ENCODE results near the gene ESR1.
"Not testable (repeated sequence)": the region's sequence is repeated elsewhere in the genome, so short reads cannot be mapped to it uniquely, and the experiment has no call there.

ESR1 gene

GRCh38 chr6:151992091-151992490 lies 184.6 kb downstream of the ESR1 start:
- no peaks in the 10 kb centered on the region for H3K9me3 Mint-ChIP-seq
- peaks cover 4 to 16% of the 10 kb centered on the region in 2 donors for H3K27me3 Mint-ChIP-seq
- DNase-seq (no peak), ATAC-seq (replicated peaks) (no peak)
- no peak overlapping the region for H3K27ac Mint-ChIP-seq
- no peaks in the 10 kb centered on the region for H3K36me3 Mint-ChIP-seq (ENCODE audit: insufficient read depth)
- no peaks in the 10 kb centered on the region for H3K4me1 Mint-ChIP-seq (ENCODE audit: low read depth in 2 of 2)
- H3K4me3 Mint-ChIP-seq: no peak overlapping the region

- Mint-ChIP-seq H3K4me3 (no peak overlapping the region), H3K9me3 (no peaks in the 10 kb centered on the region), H3K27ac (no peak overlapping the region), H3K4me1 (ENCODE audit: low read depth in 2 of 2) (no peaks in the 10 kb centered on the region), H3K27me3 (peaks cover 0 to 16% of the 10 kb centered on the region in 2 donors), H3K36me3 (ENCODE audit: insufficient read depth) (no peaks in the 10 kb centered on the region)
- ATAC-seq (replicated peaks): no peak
- DNase-seq: no peak
Observed at GRCh38 chr6:151993364-151993763, 185.9 kb downstream of the ESR1 start.

GRCh38 chr6:151998784-151999183 lies 191.3 kb downstream of the ESR1 start:
- Mint-ChIP-seq H3K4me3 (no peak overlapping the region), H3K4me1 (ENCODE audit: low read depth in 2 of 2) (no peaks in the 10 kb centered on the region), H3K36me3 (ENCODE audit: insufficient read depth) (no peaks in the 10 kb centered on the region), H3K27me3 (peaks cover 0 to 4% of the 10 kb centered on the region in 2 donors), H3K27ac (no peak overlapping the region), H3K9me3 (no peaks in the 10 kb centered on the region)
- ATAC-seq (replicated peaks) (no peak), DNase-seq (no peak)

- no peak overlapping the region for H3K4me3 Mint-ChIP-seq
- H3K9me3 Mint-ChIP-seq: no peaks in the 10 kb centered on the region
- ATAC-seq (replicated peaks) (no peak), DNase-seq (no peak)
- no peak overlapping the region for H3K27ac Mint-ChIP-seq
- H3K36me3 Mint-ChIP-seq (ENCODE audit: insufficient read depth): no peaks in the 10 kb centered on the region
- peaks cover 0 to 4% of the 10 kb centered on the region in 2 donors for H3K27me3 Mint-ChIP-seq
- H3K4me1 Mint-ChIP-seq (ENCODE audit: low read depth in 2 of 2): no peaks in the 10 kb centered on the region
Observed at GRCh38 chr6:151999194-151999593, 191.7 kb downstream of the ESR1 start.

- Mint-ChIP-seq H3K36me3 (ENCODE audit: insufficient read depth) (no peaks in the 10 kb centered on the region), H3K4me1 (ENCODE audit: low read depth in 2 of 2) (no peaks in the 10 kb centered on the region), H3K27me3 (peaks cover 0 to 7% of the 10 kb centered on the region in 2 donors), H3K9me3 (no peaks in the 10 kb centered on the region), H3K4me3 (no peak overlapping the region), H3K27ac (no peak overlapping the region)
- DNase-seq (no peak), ATAC-seq (replicated peaks) (no peak)
Observed at GRCh38 chr6:152001408-152001807, 193.9 kb downstream of the ESR1 start.

- H3K27ac Mint-ChIP-seq: no peak overlapping the region
- DNase-seq (no peak), ATAC-seq (replicated peaks) (no peak)
- H3K36me3 Mint-ChIP-seq (ENCODE audit: insufficient read depth): no peaks in the 10 kb centered on the region
- no peaks in the 10 kb centered on the region for H3K9me3 Mint-ChIP-seq
- H3K4me3 Mint-ChIP-seq: no peak overlapping the region
- peaks cover 0 to 7% of the 10 kb centered on the region in 2 donors for H3K27me3 Mint-ChIP-seq
- H3K4me1 Mint-ChIP-seq (ENCODE audit: low read depth in 2 of 2): no peaks in the 10 kb centered on the region
Observed at GRCh38 chr6:152002306-152002705, 194.8 kb downstream of the ESR1 start.

- ATAC-seq (replicated peaks) (no peak), DNase-seq (no peak)
- Mint-ChIP-seq H3K4me1 (ENCODE audit: low read depth in 2 of 2) (no peaks in the 10 kb centered on the region), H3K27ac (no peak overlapping the region), H3K36me3 (ENCODE audit: insufficient read depth) (no peaks in the 10 kb centered on the region), H3K9me3 (no peaks in the 10 kb centered on the region), H3K27me3 (peaks cover 0 to 7% of the 10 kb centered on the region in 2 donors), H3K4me3 (no peak overlapping the region)
Observed at GRCh38 chr6:152004036-152004566, 196.6 kb downstream of the ESR1 start.

- no peak for ATAC-seq (replicated peaks)
- Mint-ChIP-seq H3K9me3 (no peaks in the 10 kb centered on the region), H3K4me1 (ENCODE audit: low read depth in 2 of 2) (no peaks in the 10 kb centered on the region), H3K4me3 (no peak overlapping the region), H3K27ac (no peak overlapping the region), H3K27me3 (peaks cover 0 to 7% of the 10 kb centered on the region in 2 donors), H3K36me3 (ENCODE audit: insufficient read depth) (no peaks in the 10 kb centered on the region)
- DNase-seq: no peak
Observed at GRCh38 chr6:152004896-152005295, 197.4 kb downstream of the ESR1 start.

GRCh38 chr6:152008779-152009178 lies 201.3 kb downstream of the ESR1 start:
- Mint-ChIP-seq H3K9me3 (no peaks in the 10 kb centered on the region), H3K4me1 (ENCODE audit: low read depth in 2 of 2) (no peaks in the 10 kb centered on the region), H3K36me3 (ENCODE audit: insufficient read depth) (no peaks in the 10 kb centered on the region), H3K27me3 (peaks cover 7 to 8% of the 10 kb centered on the region in 2 donors), H3K27ac (no peak overlapping the region), H3K4me3 (no peak overlapping the region)
- DNase-seq (no peak), ATAC-seq (replicated peaks) (no peak)

GRCh38 chr6:152012227-152012626 lies 204.7 kb downstream of the ESR1 start:
- Mint-ChIP-seq H3K27ac (no peak overlapping the region), H3K27me3 (peaks cover 0 to 27% of the 10 kb centered on the region in 2 donors), H3K4me3 (no peak overlapping the region), H3K36me3 (ENCODE audit: insufficient read depth) (no peaks in the 10 kb centered on the region), H3K9me3 (no peaks in the 10 kb centered on the region), H3K4me1 (ENCODE audit: low read depth in 2 of 2) (no peaks in the 10 kb centered on the region)
- ATAC-seq (replicated peaks) (no peak), DNase-seq (no peak)

GRCh38 chr6:152018876-152019275 lies 211.4 kb downstream of the ESR1 start:
- Mint-ChIP-seq H3K9me3 (peaks cover 0 to 8% of the 10 kb centered on the region in 2 donors), H3K27ac (no peak overlapping the region), H3K27me3 (peaks cover 9 to 18% of the 10 kb centered on the region in 2 donors), H3K36me3 (ENCODE audit: insufficient read depth) (peaks cover 3% of the 10 kb centered on the region), H3K4me3 (no peak overlapping the region), H3K4me1 (ENCODE audit: low read depth in 2 of 2) (no peaks in the 10 kb centered on the region)
- DNase-seq (no peak), ATAC-seq (replicated peaks) (no peak)

- Mint-ChIP-seq H3K4me3 (no peak overlapping the region), H3K36me3 (ENCODE audit: insufficient read depth) (peaks cover 3% of the 10 kb centered on the region), H3K9me3 (peaks cover 0 to 8% of the 10 kb centered on the region in 2 donors), H3K27me3 (peaks cover 0 to 9% of the 10 kb centered on the region in 2 donors), H3K4me1 (ENCODE audit: low read depth in 2 of 2) (no peaks in the 10 kb centered on the region), H3K27ac (no peak overlapping the region)
- ATAC-seq (replicated peaks) (no peak), DNase-seq (no peak)
Observed at GRCh38 chr6:152022303-152022702, 214.8 kb downstream of the ESR1 start.

- no peak overlapping the region for H3K27ac Mint-ChIP-seq
- peaks cover 3% of the 10 kb centered on the region for H3K36me3 Mint-ChIP-seq (ENCODE audit: insufficient read depth)
- DNase-seq (no peak), ATAC-seq (replicated peaks) (no peak)
- H3K4me1 Mint-ChIP-seq (ENCODE audit: low read depth in 2 of 2): no peaks in the 10 kb centered on the region
- peaks cover 0 to 9% of the 10 kb centered on the region in 2 donors for H3K27me3 Mint-ChIP-seq
- no peak overlapping the region for H3K4me3 Mint-ChIP-seq
- H3K9me3 Mint-ChIP-seq: peaks cover 0 to 8% of the 10 kb centered on the region in 2 donors
Observed at GRCh38 chr6:152023613-152024012, 216.1 kb downstream of the ESR1 start.

GRCh38 chr6:152026291-152026690 lies 218.8 kb downstream of the ESR1 start:
- H3K4me3 Mint-ChIP-seq: peak overlapping the region; percentile 53 to 81
- H3K9me3 Mint-ChIP-seq: peaks cover 0 to 8% of the 10 kb centered on the region in 2 donors
- DNase-seq: no peak
- peaks cover 3% of the 10 kb centered on the region for H3K36me3 Mint-ChIP-seq (ENCODE audit: insufficient read depth)
- peak overlapping the region; percentile 51 to 88 for H3K27ac Mint-ChIP-seq
- no peaks in the 10 kb centered on the region for H3K4me1 Mint-ChIP-seq (ENCODE audit: low read depth in 2 of 2)
- H3K27me3 Mint-ChIP-seq: peaks cover 0 to 9% of the 10 kb centered on the region in 2 donors
- no peak for ATAC-seq (replicated peaks)

- peak overlapping the region; percentile 53 to 81 for H3K4me3 Mint-ChIP-seq
Observed at GRCh38 chr6:152026744-152027143, 219.3 kb downstream of the ESR1 start.

More at GRCh38 chr6:152026744-152027143, 219.3 kb downstream of the ESR1 start:
- H3K4me1 Mint-ChIP-seq (ENCODE audit: low read depth in 2 of 2); ATAC-seq (replicated peaks); H3K9me3 Mint-ChIP-seq; H3K36me3 Mint-ChIP-seq (ENCODE audit: insufficient read depth); H3K27me3 Mint-ChIP-seq; DNase-seq: not testable (repeated sequence)
- peak overlapping the region; percentile 51 to 88 for H3K27ac Mint-ChIP-seq
